ENCODE results near the gene ELL2.
"Not testable (repeated sequence)": the region's sequence is repeated elsewhere in the genome, so short reads cannot be mapped to it uniquely, and the experiment has no call there.

The ELL2 gene

GRCh38 chr5:95931079-95931833, 30.4 kb downstream of the ELL2 start:
- no peak for DNase-seq (ENCODE audit: low spot score)
- no peak overlapping the region for H3K4me3 ChIP-seq
- TF ChIP-seq, protein P1, sequence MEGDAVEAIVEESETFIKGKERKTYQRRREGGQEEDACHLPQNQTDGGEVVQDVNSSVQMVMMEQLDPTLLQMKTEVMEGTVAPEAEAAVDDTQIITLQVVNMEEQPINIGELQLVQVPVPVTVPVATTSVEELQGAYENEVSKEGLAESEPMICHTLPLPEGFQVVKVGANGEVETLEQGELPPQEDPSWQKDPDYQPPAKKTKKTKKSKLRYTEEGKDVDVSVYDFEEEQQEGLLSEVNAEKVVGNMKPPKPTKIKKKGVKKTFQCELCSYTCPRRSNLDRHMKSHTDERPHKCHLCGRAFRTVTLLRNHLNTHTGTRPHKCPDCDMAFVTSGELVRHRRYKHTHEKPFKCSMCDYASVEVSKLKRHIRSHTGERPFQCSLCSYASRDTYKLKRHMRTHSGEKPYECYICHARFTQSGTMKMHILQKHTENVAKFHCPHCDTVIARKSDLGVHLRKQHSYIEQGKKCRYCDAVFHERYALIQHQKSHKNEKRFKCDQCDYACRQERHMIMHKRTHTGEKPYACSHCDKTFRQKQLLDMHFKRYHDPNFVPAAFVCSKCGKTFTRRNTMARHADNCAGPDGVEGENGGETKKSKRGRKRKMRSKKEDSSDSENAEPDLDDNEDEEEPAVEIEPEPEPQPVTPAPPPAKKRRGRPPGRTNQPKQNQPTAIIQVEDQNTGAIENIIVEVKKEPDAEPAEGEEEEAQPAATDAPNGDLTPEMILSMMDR (IDR thresholded peaks at IDR 0.05): no peak
- H3K27ac ChIP-seq: no peak overlapping the region

DNA sequence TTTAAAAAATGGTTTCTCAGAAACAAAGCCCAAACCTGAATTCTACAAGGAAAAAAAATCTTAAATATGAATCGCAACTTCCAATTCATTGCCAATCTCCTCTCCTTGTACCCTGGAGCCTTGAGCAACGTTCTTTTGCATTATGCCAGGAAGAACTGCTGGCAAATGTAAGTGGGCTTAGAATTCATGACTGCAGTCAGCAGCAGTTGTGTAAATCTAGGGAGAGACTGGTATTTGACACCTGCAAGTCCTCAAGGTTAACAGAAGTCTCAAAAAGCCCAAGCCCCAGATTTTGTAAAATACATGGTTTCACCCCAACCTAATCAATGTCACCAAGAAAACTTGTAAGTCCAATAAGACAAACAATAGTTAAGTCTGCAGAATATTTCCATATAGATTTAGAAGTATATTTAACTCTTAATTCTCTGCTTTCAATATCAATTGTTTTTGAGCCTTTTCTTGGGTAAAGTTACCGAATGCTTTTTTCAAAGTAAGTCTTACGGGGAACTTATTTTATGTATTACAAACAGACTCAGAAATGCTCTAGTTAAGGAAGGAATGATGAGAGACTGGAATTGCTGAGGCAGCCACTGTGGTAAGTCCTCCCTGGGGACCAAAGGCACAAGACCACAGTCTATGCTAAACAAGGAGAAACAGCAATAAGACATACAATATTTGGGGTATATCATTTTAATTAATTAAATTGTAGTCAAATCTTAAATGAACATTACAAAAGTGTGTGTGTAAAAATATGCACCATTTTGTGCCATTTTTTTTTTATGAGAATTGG, 31.3 kb downstream of the ELL2 start:
- TF ChIP-seq, protein P1 (IDR thresholded peaks at IDR 0.05): no peak
- DNase-seq (ENCODE audit: low spot score): no peak
- Histone ChIP-seq H3K27ac (no peak overlapping the region), H3K4me3 (no peak overlapping the region)

DNA sequence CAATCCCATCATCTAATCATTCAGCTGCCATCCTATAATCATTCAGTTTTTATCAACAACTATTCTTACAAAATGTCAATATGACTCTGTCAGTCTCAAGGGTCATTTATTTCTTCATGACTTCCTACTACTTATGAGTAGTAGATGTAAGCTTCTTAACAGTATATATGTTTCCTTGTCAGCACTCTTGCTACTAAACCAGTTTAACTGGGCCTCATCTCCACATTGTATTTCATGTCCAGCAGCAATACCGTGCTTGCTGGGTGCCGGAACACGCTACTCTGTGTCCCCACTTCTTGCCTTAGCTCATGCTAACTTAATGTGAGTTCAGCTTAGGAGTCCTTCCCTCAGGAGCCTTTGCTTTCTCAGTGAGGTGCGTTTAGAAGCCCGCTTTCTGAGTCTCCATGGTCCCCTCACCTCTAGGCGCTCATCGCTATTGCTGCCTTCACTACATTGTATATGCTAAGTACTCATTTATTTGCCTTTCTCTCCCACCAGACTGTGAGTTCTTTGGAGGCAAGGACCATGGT, 32.9 kb downstream of the ELL2 start:
- H3K4me3 ChIP-seq: no peak overlapping the region
- TF ChIP-seq, protein P1 (IDR thresholded peaks at IDR 0.05): no peak
- H3K27ac ChIP-seq: no peak overlapping the region
- no peak for DNase-seq (ENCODE audit: low spot score)

DNA sequence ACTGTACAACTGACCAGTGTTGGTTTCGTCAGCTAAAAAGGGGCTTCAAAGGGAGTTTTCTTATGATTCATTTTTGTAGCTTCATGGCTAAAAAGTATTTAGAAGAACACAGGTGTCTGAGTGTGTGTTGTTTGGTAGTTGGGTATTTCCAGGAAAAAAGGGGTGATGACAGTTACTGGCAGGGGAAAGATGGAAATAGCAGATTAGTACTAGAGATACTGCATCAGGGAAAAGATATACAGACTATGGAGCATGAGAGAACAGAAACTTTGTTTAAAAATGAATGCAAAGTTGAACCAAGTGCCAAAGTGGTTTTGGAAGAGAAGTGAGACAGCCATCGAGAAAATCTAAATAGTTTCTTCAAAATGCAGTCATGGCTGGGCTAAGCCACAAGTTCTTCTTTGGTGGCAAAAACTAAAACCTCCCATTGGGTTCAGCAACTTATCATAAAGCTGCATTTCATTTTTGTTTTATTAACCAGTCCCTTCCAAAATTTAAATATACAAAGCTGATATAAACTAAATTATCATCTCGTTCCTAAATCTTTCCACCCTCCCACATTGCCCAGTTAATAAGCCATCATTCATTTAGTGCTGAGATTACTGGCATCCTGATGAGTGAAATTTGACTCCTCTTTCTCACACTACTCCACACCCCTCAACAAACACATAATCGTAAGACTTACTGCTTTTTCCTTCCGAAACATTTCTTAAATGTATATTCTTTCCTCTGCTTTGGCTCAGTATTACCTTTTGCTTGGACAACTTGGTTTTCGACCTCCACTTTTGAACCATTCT, 33.5 kb downstream of the ELL2 start:
- no peak overlapping the region for H3K27ac ChIP-seq
- H3K4me3 ChIP-seq: no peak overlapping the region
- DNase-seq (ENCODE audit: low spot score): no peak
- TF ChIP-seq, protein P1 (IDR thresholded peaks at IDR 0.05): no peak

GRCh38 chr5:95927300-95927699, 34.4 kb downstream of the ELL2 start:
- DNase-seq (ENCODE audit: low spot score); H3K4me3 ChIP-seq; H3K27ac ChIP-seq: not testable (repeated sequence)

- H3K4me3 ChIP-seq: no peak overlapping the region
- no peak for DNase-seq (ENCODE audit: low spot score)
- TF ChIP-seq, protein P1 (IDR thresholded peaks at IDR 0.05): no peak
- no peak overlapping the region for H3K27ac ChIP-seq
Measured at GRCh38 chr5:95925939-95926338, 35.7 kb downstream of the ELL2 start.

- H3K27ac ChIP-seq: no peak overlapping the region
- DNase-seq (ENCODE audit: low spot score): no peak
- no peak overlapping the region for H3K4me3 ChIP-seq
- TF ChIP-seq, protein P1 (IDR thresholded peaks at IDR 0.05): no peak
Measured at GRCh38 chr5:95925378-95925744, 36.3 kb downstream of the ELL2 start.

Data from coronary artery (tissue), 2 donors.